Loucy (cell line): Measurements from ENCODE around the gene RTP3.

Experiments
- H2AFZ ChIP-seq: fragments of 200-600 bp; sonication (generic); 2 replicates; pipeline ENCODE4 v1.6.0; 2016; ENCODE audit warnings: antibody characterized with exemption, mild to moderate bottlenecking, low read length, moderate library complexity
- H3F3A ChIP-seq: fragments of 200-600 bp; 2 replicates; pipeline ENCODE4 v1.6.0; 2016; ENCODE audit warnings: antibody characterized with exemption, low read depth, mild to moderate bottlenecking
- H3K27me3 ChIP-seq: fragments of 200-600 bp; sonication (generic); 2 replicates; pipeline ENCODE4 v1.6.1; 2014; ENCODE audit warnings: low read length, mild to moderate bottlenecking; ENCODE audit not compliant: insufficient read depth, poor library complexity, severe bottlenecking
- H3K36me3 ChIP-seq: fragments of 200-600 bp; sonication (generic); 2 replicates; pipeline ENCODE4 v1.6.1; 2016; ENCODE audit warnings: low read length; ENCODE audit not compliant: insufficient read depth
- H3K4me1 ChIP-seq: fragments of 200-600 bp; sonication (generic); 2 replicates; pipeline ENCODE4 v1.5.1; 2014; ENCODE audit warnings: low read length, mild to moderate bottlenecking; ENCODE audit not compliant: insufficient read depth, poor library complexity, severe bottlenecking
- H3K4me2 ChIP-seq: fragments of 200-600 bp; sonication (generic); 2 replicates; pipeline ENCODE4 v1.6.0; 2014; ENCODE audit warnings: antibody characterized with exemption, low read length, low read depth, mild to moderate bottlenecking; ENCODE audit not compliant: poor library complexity, severe bottlenecking
- H3K4me3 ChIP-seq: fragments of 200-600 bp; sonication (generic); 2 replicates; pipeline ENCODE4 v1.5.1; 2014; ENCODE audit warnings: low read length, mild to moderate bottlenecking, mixed read lengths; ENCODE audit not compliant: poor library complexity, severe bottlenecking
- H3K79me2 ChIP-seq: fragments of 200-600 bp; sonication (generic); 2 replicates; pipeline ENCODE4 v1.6.1; 2014; ENCODE audit warnings: low read length; ENCODE audit not compliant: insufficient read depth
- H3K9ac ChIP-seq: fragments of 200-600 bp; sonication (generic); 2 replicates; pipeline ENCODE4 v1.6.0; 2014; ENCODE audit warnings: mild to moderate bottlenecking, low read depth, low read length, moderate library complexity; ENCODE audit not compliant: poor library complexity, severe bottlenecking
- H3K9me2 ChIP-seq: fragments of 200-600 bp; sonication (generic); replicated peaks from 2 replicates; pipeline ENCODE4 v1.6.1; 2016; ENCODE audit warnings: low read depth, low read length, mixed read lengths
- H3K9me3 ChIP-seq: fragments of 200-600 bp; sonication (generic); 2 replicates; pipeline ENCODE4 v1.6.1; 2014; ENCODE audit warnings: mild to moderate bottlenecking, antibody characterized with exemption, low read length, low read depth; ENCODE audit not compliant: insufficient read depth
- H4K20me1 ChIP-seq: fragments of 200-600 bp; sonication (generic); 2 replicates; pipeline ENCODE4 v1.6.0; 2014; ENCODE audit warnings: antibody characterized with exemption, low read length, mild to moderate bottlenecking; ENCODE audit not compliant: insufficient read depth, poor library complexity, severe bottlenecking
- CTCF ChIP-seq: fragments of 200-600 bp; sonication (generic); conservative IDR thresholded peaks from 2 replicates; pipeline ENCODE4 v1.5.1; 2014; ENCODE audit warnings: mild to moderate bottlenecking, antibody characterized with exemption, low read length
- EZH2phosphoT487 ChIP-seq: fragments of 200-600 bp; IDR thresholded peaks from 2 replicates; pipeline ENCODE4 v1.6.1; 2018; ENCODE audit warnings: antibody characterized with exemption, mild to moderate bottlenecking, moderate library complexity, borderline replicate concordance

Gene RTP3

GRCh38 chr3:46497556-46498265 is at the start of gene RTP3:
TSS of gene RTP3 (plus strand) at chr3:46497976. CDS start at chr3:46498063, 87 bp downstream.
- Histone ChIP-seq H3K36me3 (no peaks in the 10 kb centered on the region), H3K27me3 (no peaks in the 10 kb centered on the region), H3F3A (no peaks in the 10 kb centered on the region), H2AFZ (peak within 1 kb of the TSS; percentile 30; the same call in 1 of the 2 replicates), H3K9ac (peak within 1 kb of the TSS; percentile 44), H4K20me1 (no peaks in the 10 kb centered on the region), H3K9me3 (no peaks in the 10 kb centered on the region), H3K79me2 (no peaks in the 10 kb centered on the region), H3K4me2 (no peak within 1 kb of the TSS), H3K9me2 (no peaks in the 10 kb centered on the region), H3K4me1 (peaks cover 71% of the 10 kb centered on the region), H3K4me3 (no peak within 1 kb of the TSS)
- TF ChIP-seq CTCF (no peak), EZH2phosphoT487 (no peak)

- no peak for TF ChIP-seq CTCF
- no peak for TF ChIP-seq EZH2phosphoT487
- Histone ChIP-seq H3K36me3 (no peaks in the 10 kb centered on the region), H3F3A (no peaks in the 10 kb centered on the region), H3K27me3 (no peaks in the 10 kb centered on the region), H2AFZ (no peak overlapping the region), H4K20me1 (no peaks in the 10 kb centered on the region), H3K9me2 (no peaks in the 10 kb centered on the region), H3K4me3 (no peak overlapping the region), H3K4me2 (no peak overlapping the region), H3K9me3 (no peaks in the 10 kb centered on the region), H3K4me1 (peaks cover 4% of the 10 kb centered on the region), H3K9ac (no peak overlapping the region), H3K79me2 (no peaks in the 10 kb centered on the region)
Measured at GRCh38 chr3:46448721-46449120, 49.1 kb upstream of the RTP3 start.

- H3K9ac ChIP-seq = no peak overlapping the region
- no peaks in the 10 kb centered on the region for H3K27me3 ChIP-seq
- TF ChIP-seq CTCF (peak; percentile 85), EZH2phosphoT487 (no peak)
- no peak overlapping the region for H3K4me3 ChIP-seq
- H3K4me1 ChIP-seq = peaks cover 10% of the 10 kb centered on the region
- no peaks in the 10 kb centered on the region for H3K36me3 ChIP-seq
- H3F3A ChIP-seq = no peaks in the 10 kb centered on the region
- no peaks in the 10 kb centered on the region for H3K79me2 ChIP-seq
- H3K9me3 ChIP-seq = no peaks in the 10 kb centered on the region
- no peaks in the 10 kb centered on the region for H4K20me1 ChIP-seq
- no peak overlapping the region for H3K4me2 ChIP-seq
- no peak overlapping the region for H2AFZ ChIP-seq
- no peaks in the 10 kb centered on the region for H3K9me2 ChIP-seq
Measured at GRCh38 chr3:46449755-46450552, 47.8 kb upstream of the RTP3 start.
